ENCODE measurements around the gene PRDM16. TPM values are rescaled to one million over a fixed set of nuclear protein-coding genes. Genes with fewer than 3 reads are reported as not detected.

Gene PRDM16
- polyA plus RNA-seq, 1 of the 3 experiments (the other 2 are of a cell fraction): not detected

DNA sequence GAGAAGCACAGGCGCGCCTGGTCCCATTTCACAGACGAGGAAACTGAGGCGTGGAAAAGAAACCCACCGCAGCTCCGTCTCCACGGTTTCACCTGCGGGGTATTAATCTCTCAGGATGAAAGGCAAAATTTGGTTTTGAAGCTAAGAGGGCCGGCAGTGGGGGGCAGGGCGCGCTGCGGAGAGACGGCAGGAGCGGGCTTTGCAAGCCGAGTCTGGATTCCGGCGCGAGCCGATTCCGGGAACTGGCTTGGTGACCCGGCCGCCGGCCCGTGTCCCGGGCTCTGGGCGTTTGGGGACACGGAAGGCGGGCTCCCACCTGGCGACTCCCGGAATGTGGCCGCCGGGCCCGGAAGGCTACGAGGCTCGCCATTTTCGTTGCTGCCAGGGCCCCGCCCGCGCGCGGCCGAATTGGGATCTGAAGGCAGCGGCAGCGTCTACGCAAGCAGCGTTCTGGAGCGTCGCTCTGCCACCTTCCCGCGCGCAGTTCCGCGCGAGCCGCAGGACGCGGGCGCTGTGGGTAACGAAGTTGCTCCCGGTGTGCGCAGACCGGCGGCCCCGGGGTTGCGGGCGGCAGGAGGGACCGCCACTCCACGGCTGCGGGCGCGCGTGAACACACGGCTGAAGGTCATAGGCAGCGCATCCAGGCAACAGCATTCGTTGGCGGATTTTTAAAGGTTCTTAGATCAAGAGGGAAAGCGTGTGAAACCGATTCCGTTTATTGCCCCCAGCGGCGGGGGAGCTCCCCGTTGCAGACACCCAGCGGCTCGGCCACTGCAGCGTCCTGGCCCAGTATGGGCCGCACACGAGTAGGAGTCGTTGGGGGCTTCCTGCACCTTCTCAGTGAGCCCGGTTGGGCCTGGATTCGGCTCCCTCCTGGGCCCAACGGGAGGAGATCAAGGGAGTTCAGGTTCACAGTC is 5.4 kb upstream of the PRDM16 start:
- H3K4me1 ChIP-seq (ENCODE audit: control insufficient read depth in 1 of 2, insufficient read depth in 2 of 2, low read depth in 1 of 2, low read length in 1 of 2): no peaks in the 10 kb centered on the region
- H3F3A ChIP-seq (replicated peaks; ENCODE audit: insufficient read depth): no peaks in the 10 kb centered on the region
- DNase-seq: no peak
- no peaks in the 10 kb centered on the region for H3K36me3 ChIP-seq (replicated peaks in 1 of 2; ENCODE audit: control insufficient read depth in 1 of 2, insufficient read depth in 2 of 2, low read length in 1 of 2)
- no peak overlapping the region for H3K9ac ChIP-seq
- no peak overlapping the region for H3K4me2 ChIP-seq
- no peaks in the 10 kb centered on the region for H3K9me3 ChIP-seq
- no peaks in the 10 kb centered on the region for H3K9me2 ChIP-seq
- 8% methylated on average over 23 of the region's 91 CpGs for WGBS (ENCODE audit: low lambda C conversion rate)
- no peak overlapping the region for H3K27ac ChIP-seq (ENCODE audit: low read depth in 2 of 2, low read length in 1 of 2)
- peaks cover 45% of the 10 kb centered on the region for H3K27me3 ChIP-seq (ENCODE audit: insufficient read depth)
- CTCF ChIA-PET: no interaction called here
- TF ChIP-seq NFIC (IDR thresholded peaks at IDR 0.05; ENCODE audit: borderline replicate concordance) (no peak), FOXJ3 (CRISPR knock-in tag; IDR thresholded peaks at IDR 0.05) (no peak), RXRA (IDR thresholded peaks at IDR 0.05; ENCODE audit: borderline replicate concordance, low read depth) (no peak), CHD2 (IDR thresholded peaks at IDR 0.05; ENCODE audit: low read length, partially characterized antibody) (no peak), MXI1 (IDR thresholded peaks at IDR 0.05; ENCODE audit: low read depth, low read length) (no peak), MEF2A (IDR thresholded peaks at IDR 0.05; ENCODE audit: borderline replicate concordance, low read depth) (no peak), GATA2 (CRISPR knock-in tag; IDR thresholded peaks at IDR 0.05) (no peak), SMC3 (IDR thresholded peaks at IDR 0.05; ENCODE audit: low read depth, low read length) (no peak), EP300 (IDR thresholded peaks at IDR 0.05; ENCODE audit: borderline replicate concordance in 1 of 2, low read depth in 1 of 2, low read length in 1 of 2) (no peak)
- TF ChIP-seq, protein P1, sequence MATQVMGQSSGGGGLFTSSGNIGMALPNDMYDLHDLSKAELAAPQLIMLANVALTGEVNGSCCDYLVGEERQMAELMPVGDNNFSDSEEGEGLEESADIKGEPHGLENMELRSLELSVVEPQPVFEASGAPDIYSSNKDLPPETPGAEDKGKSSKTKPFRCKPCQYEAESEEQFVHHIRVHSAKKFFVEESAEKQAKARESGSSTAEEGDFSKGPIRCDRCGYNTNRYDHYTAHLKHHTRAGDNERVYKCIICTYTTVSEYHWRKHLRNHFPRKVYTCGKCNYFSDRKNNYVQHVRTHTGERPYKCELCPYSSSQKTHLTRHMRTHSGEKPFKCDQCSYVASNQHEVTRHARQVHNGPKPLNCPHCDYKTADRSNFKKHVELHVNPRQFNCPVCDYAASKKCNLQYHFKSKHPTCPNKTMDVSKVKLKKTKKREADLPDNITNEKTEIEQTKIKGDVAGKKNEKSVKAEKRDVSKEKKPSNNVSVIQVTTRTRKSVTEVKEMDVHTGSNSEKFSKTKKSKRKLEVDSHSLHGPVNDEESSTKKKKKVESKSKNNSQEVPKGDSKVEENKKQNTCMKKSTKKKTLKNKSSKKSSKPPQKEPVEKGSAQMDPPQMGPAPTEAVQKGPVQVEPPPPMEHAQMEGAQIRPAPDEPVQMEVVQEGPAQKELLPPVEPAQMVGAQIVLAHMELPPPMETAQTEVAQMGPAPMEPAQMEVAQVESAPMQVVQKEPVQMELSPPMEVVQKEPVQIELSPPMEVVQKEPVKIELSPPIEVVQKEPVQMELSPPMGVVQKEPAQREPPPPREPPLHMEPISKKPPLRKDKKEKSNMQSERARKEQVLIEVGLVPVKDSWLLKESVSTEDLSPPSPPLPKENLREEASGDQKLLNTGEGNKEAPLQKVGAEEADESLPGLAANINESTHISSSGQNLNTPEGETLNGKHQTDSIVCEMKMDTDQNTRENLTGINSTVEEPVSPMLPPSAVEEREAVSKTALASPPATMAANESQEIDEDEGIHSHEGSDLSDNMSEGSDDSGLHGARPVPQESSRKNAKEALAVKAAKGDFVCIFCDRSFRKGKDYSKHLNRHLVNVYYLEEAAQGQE (IDR thresholded peaks at IDR 0.05; ENCODE audit: low read depth, low read length): no peak
- TF ChIP-seq, protein P2, sequence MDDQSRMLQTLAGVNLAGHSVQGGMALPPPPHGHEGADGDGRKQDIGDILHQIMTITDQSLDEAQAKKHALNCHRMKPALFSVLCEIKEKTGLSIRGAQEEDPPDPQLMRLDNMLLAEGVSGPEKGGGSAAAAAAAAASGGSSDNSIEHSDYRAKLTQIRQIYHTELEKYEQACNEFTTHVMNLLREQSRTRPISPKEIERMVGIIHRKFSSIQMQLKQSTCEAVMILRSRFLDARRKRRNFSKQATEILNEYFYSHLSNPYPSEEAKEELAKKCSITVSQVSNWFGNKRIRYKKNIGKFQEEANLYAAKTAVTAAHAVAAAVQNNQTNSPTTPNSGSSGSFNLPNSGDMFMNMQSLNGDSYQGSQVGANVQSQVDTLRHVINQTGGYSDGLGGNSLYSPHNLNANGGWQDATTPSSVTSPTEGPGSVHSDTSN (IDR thresholded peaks at IDR 0.05): no peak
- TF ChIP-seq, protein P3, sequence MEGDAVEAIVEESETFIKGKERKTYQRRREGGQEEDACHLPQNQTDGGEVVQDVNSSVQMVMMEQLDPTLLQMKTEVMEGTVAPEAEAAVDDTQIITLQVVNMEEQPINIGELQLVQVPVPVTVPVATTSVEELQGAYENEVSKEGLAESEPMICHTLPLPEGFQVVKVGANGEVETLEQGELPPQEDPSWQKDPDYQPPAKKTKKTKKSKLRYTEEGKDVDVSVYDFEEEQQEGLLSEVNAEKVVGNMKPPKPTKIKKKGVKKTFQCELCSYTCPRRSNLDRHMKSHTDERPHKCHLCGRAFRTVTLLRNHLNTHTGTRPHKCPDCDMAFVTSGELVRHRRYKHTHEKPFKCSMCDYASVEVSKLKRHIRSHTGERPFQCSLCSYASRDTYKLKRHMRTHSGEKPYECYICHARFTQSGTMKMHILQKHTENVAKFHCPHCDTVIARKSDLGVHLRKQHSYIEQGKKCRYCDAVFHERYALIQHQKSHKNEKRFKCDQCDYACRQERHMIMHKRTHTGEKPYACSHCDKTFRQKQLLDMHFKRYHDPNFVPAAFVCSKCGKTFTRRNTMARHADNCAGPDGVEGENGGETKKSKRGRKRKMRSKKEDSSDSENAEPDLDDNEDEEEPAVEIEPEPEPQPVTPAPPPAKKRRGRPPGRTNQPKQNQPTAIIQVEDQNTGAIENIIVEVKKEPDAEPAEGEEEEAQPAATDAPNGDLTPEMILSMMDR (IDR thresholded peaks at IDR 0.05): no peak
- H3K4me3 ChIP-seq (ENCODE audit: low read depth in 2 of 2, low read length in 1 of 2): no peak overlapping the region
- H2AFZ ChIP-seq (ENCODE audit: low read depth): no peak overlapping the region
- POLR2A ChIA-PET: no interaction called here
- H3K79me2 ChIP-seq (ENCODE audit: insufficient read depth): no peaks in the 10 kb centered on the region
- no peaks in the 10 kb centered on the region for H4K20me1 ChIP-seq (ENCODE audit: insufficient read depth)

Measured in SK-N-SH (cell line).